NCI-H226 (cell line): ENCODE results near the gene S100A7.
"Not testable (repeated sequence)": the region's sequence is repeated elsewhere in the genome, so short reads cannot be mapped to it uniquely, and the experiment has no call there.

Experiments used
- DNase-seq: peaks from one replicate; pipeline ENCODE4 v3.0.0-alpha.2; 2015

S100A7 gene

DNA sequence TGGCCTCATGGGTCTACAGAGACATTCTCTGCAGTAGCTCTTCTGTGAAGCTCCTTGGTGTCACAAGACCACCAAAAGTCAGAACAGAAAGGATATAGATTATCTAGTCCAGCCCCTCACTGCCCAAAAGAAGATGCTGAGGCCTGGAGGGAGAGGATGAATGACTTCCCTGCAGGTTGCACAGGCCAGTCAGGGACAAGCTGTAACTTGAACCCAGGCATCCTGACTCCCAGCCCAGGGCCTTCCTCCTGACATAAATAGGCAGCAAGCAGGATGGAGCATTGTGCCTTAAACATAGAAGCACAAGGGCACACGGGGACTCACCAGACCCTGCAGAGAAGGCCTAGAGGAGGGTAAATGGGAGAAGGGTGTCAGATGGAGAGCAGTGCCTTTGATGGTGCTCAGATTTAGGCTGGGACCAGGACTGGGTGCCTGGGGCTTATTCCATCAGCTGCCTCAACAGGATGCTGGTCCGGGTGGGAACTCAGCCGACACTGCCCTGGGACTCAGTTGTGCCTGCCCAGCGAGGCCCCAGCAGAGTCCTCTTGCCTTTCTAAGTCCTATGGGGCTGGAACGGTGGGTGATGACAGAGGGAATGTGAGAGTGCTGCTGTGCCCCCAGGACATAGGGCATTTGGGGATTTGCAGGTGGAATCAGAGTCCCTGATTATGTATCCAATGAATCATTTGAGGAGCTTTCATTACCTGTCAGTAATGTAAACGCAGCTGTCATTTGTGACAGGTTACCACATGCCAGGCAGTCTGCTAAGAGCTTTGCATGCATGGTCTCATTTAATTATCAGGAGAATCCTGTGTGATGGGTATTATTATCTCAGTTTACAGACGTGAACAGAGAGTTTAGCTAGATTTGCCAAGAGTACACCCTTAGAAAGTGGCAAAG lies 30.9 kb downstream of the S100A7 start:
- DNase-seq, result no peak

DNA sequence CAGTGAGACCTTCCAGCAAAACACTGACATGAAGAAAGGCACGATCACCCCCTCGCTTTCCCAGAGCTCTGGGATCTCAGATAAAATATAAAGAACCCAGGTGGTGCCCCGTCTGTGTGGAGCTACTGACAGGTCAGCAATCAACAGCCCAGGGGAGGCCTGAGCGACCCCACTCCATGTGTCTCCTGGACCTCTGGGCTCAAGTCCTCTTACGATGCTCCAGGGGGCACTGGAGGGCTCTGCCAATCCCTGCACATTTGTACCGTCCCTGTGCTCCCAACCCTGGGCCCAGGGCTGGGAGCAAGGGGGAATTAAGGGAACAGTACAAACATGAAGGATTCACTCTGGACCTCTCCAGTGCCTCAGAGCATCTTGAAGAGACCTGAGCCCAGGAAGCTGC lies 31.7 kb downstream of the S100A7 start:
- no peak for DNase-seq

DNA sequence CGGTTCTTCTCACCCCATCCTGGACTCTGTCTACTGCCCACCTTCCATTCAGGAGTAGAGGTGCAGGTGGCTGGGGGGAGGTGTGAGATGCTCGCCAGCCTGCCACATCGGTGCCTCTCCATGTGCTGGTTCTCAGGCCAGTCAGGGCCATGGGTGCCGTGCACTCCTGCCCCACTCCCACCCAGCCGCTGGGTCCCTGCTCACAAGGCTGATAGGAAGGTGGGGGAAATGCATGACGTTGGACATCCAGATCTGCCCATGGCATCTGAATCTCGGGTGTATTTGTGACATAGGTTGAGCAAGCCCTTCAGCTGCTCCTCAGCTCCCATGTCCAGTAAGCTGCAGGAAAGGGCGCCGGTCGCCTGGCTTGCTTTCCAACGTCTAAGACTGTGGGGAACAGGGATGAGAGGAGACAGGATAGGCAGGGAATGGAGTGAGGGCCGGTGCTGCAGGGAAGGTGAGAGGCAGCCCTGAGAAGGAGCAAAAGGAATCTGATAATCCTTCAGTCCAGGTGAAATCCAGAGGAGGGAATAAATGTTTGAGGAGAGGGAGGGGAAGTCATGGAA lies 32.3 kb downstream of the S100A7 start:
- DNase-seq, result no peak

DNA sequence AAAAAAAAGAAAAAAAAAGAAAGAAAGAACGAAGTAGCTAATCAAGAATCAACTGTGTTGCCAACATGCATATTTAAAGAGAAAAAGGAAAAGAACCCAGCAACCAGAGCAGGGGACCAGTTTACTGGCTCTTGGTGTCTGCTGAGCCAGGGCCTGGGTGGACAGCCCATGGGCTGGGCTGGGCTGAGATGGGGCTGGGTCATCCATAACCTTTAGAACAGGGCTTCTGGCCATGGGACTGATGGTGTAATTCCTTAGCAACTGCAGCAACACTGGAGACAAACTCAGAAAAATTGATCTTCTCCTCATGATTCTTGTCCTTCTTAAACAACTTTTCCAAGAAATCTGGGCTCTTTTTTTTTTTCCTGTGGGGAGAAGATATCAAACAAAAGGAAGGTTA lies 33.6 kb downstream of the S100A7 start:
- DNase-seq, result no peak

DNA sequence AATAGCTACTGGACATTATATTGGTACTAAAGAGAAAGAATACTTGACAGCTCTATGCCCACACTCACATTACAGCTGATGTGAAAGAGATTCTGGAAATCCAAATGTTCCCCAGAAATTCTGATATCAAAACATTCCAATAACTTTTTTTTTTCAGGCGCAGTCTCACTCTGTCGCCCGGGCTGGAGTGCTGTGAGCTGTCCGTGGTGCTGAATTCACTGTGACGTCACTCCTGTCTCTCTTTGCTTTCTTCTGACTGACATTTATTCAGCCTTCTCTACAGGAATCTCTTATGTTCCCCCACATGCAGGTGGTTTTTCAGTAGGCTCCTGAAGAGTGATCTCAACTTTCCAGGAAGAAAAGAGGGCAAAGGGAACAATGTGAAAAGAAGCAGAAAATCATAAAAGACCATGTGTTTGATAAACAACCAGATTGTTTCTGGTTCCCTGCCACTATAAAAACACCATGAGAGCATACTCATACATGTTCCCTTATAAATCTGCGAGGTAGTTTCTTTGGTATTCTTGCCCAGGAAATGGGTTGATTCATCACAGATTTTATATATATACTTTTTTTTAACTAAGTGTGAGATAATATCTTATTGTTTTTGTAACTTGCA lies 37.9 kb downstream of the S100A7 start:
- DNase-seq, result peak; percentile 53

DNA sequence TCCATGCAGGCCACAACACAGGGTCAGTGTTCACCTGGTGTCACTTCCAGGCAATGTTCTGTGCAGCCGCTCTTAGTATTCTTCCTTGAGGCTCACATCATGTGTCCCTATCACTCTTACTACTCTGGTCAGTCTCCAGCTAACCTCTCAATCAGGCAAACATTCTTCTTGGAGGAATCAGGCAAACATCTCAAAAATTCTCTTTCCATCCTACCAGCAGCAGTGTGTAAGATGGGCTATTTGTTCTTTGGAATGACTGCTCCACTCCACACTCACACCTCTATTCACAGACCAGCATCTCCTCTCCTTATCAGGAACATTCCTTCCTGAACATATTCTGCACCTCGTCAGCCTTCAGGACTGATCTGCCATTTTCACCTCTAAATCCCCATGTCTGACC lies 40.1 kb downstream of the S100A7 start:
- DNase-seq, result no peak

DNA sequence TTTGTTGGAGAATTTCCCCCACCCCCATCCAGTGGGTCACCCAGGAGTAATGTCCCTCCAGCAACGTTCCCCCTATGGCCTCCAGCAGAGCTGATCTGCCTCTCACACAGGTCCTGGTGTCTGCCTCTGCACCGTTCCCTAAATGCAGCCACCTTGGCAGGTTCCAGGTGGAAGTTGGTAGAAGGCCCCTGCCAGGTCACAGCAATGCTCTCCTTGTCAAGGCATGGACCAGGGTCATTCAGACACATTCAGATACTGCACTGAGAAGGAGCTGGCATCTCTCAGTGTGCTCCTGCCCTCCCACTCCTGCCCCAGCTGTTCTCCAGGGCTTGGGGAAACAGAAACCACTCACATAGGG lies 41.0 kb downstream of the S100A7 start:
- not testable (repeated sequence) for DNase-seq

- DNase-seq, result not testable (repeated sequence)
These were observed 41.6 kb downstream of the S100A7 start for GRCh38 chr1:153418758-153419435.

- DNase-seq, result no peak
These were observed 43.1 kb downstream of the S100A7 start for GRCh38 chr1:153417136-153417888.

GRCh38 chr1:153415850-153416570 lies 44.4 kb downstream of the S100A7 start, which contains the start of gene S100A7A:
Gene S100A7A (plus strand): TSS chr1:153416520. CDS start chr1:153418083, 1,563 bp downstream.
- no peak for DNase-seq

DNA sequence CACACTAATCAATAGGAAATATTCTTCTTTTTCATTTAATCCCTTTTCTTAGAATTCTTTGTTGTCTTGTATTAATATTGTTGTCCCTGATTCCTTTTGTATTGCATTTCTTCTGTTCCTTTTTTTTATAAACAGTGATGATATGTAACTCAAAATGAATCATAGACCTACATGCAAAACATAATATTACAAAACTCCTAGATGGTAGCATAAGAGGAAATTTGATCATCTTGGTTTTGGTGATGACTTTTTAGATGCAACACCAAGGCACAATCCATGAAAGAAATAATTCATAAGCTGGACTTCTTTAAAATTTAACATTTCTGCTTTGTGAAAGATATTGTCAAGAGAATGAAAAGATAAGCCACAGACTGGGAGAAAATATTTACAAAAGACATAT lies 46.5 kb downstream of the S100A7 start:
- DNase-seq, result not testable (repeated sequence)
